Upper lobe of left lung (tissue), 6 donors: Measurements from ENCODE around the gene MAP4K4. TPM values are rescaled to one million over a fixed set of nuclear protein-coding genes. Genes with fewer than 3 reads are reported as not detected.
A peak's percentile ranks its signal among the peaks of the same experiment; 100 is the strongest.
"Not testable (repeated sequence)": the region's sequence is repeated elsewhere in the genome, so short reads cannot be mapped to it uniquely, and the experiment has no call there.

Source experiments
- ATAC-seq, 2 donors: fragments of 200-7000 bp; cut with Tn5 transposase; one replicate each; pipeline ENCODE4 v1.9.1; 2022; ENCODE audit warnings: mild to moderate bottlenecking in 2 of 2, moderate library complexity in 2 of 2; ENCODE audit not compliant: low FRiP score in 2 of 2
- DNase-seq, 2 donors: peaks; one replicate each; pipeline ENCODE4 v3.0.0-alpha.2; 2019 to 2020
- H3K27ac ChIP-seq, 4 donors: fragments of 200-600 bp; sonication (generic); one replicate each; pipeline ENCODE4 v1.5.1; 2016 to 2019
- H3K27me3 ChIP-seq, 4 donors: fragments of 200-600 bp; sonication (generic); one replicate each; pipeline ENCODE4 v1.5.1; 2017 to 2019
- H3K36me3 ChIP-seq, 4 donors: fragments of 200-600 bp; sonication (generic); one replicate each; pipeline ENCODE4 v1.5.1; 2016 to 2019
- H3K4me1 ChIP-seq, 4 donors: fragments of 200-600 bp; sonication (generic); one replicate each; pipeline ENCODE4 v1.5.1; 2018 to 2019
- H3K4me3 ChIP-seq, 4 donors: fragments of 200-600 bp; sonication (generic); one replicate each; pipeline ENCODE4 v1.5.1; 2017 to 2019; ENCODE audit warnings: mild to moderate bottlenecking in 2 of 4, moderate library complexity in 1 of 4
- H3K9me3 ChIP-seq, 4 donors: fragments of 200-600 bp; sonication (generic); one replicate each; pipeline ENCODE4 v1.5.1; 2018 to 2019
- EP300 ChIP-seq, 4 donors: sonication (generic); formaldehyde crosslinking; IDR thresholded peaks; one replicate each; pipeline ENCODE4 v1.5.1; 2017; ENCODE audit warnings: antibody characterized with exemption in 4 of 4, control low read depth in 2 of 4
- POLR2A ChIP-seq, 4 donors: fragments of 450-650 bp; IDR thresholded peaks; one replicate each; pipeline ENCODE4 v1.5.1; 2016 to 2017; ENCODE audit warnings: antibody characterized with exemption in 4 of 4, mild to moderate bottlenecking in 2 of 4
- POLR2AphosphoS5 ChIP-seq, 2 donors: sonication (generic); formaldehyde crosslinking; IDR thresholded peaks; one replicate each; pipeline ENCODE4 v1.5.1; 2017; ENCODE audit warnings: antibody characterized with exemption in 2 of 2
- WGBS, 2 donors: methylation state at CpG; one replicate each; pipeline ENCODE4 v1.1.5; 2017 to 2018; 5-methylcytosine and 5-hydroxymethylcytosine counted together
- total RNA-seq, 6 donors: library from RNA; depleted of rRNA in 4 of 6; stranded (reverse); fragments of >200 nt in 4 of 6; gene quantifications; one replicate each; pipeline versions ENCODE4 v1.1.0 to v1.2.1, GENCODE V29; 2016 to 2021
- TF ChIP-seq, protein P1 (sequence below), 6 experiments: fragments of 450-650 bp in 4 of 6; fragments of 200-600 bp in 2 of 6; sonication (generic) in 2 of 6; IDR thresholded peaks; one replicate each; pipeline ENCODE4 v1.5.1; 2016 to 2019; ENCODE audit warnings: antibody characterized with exemption in 6 of 6
- donor health status: DM: no; HTN: no; CAD: no; lungs with moderate emphysema.
- donor health status: DM: no; HTN: yes; CAD: no; lungs with severe emphysema.

Gene MAP4K4
- total RNA-seq, 6 donors from 2014 or later = 49.8 to 88.0 (median 56.4) TPM

- Histone ChIP-seq H3K4me3 (no peak overlapping the region), H3K4me1 (peaks cover 0 to 4% (median 0%) of the 10 kb centered on the region in 4 donors), H3K9me3 (peaks cover 0 to 11% (median 7%) of the 10 kb centered on the region in 4 donors), H3K27me3 (no peaks in the 10 kb centered on the region), H3K36me3 (no peaks in the 10 kb centered on the region), H3K27ac (no peak overlapping the region)
- no peak for TF ChIP-seq POLR2AphosphoS5 (IDR thresholded peaks at IDR 0.05)
- no peak for TF ChIP-seq POLR2A (IDR thresholded peaks at IDR 0.05)
- TF ChIP-seq, protein P1, sequence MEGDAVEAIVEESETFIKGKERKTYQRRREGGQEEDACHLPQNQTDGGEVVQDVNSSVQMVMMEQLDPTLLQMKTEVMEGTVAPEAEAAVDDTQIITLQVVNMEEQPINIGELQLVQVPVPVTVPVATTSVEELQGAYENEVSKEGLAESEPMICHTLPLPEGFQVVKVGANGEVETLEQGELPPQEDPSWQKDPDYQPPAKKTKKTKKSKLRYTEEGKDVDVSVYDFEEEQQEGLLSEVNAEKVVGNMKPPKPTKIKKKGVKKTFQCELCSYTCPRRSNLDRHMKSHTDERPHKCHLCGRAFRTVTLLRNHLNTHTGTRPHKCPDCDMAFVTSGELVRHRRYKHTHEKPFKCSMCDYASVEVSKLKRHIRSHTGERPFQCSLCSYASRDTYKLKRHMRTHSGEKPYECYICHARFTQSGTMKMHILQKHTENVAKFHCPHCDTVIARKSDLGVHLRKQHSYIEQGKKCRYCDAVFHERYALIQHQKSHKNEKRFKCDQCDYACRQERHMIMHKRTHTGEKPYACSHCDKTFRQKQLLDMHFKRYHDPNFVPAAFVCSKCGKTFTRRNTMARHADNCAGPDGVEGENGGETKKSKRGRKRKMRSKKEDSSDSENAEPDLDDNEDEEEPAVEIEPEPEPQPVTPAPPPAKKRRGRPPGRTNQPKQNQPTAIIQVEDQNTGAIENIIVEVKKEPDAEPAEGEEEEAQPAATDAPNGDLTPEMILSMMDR (IDR thresholded peaks at IDR 0.05) = no peak
- no peak for TF ChIP-seq EP300 (IDR thresholded peaks at IDR 0.05)
- WGBS, 2 donors = 72 to 74% methylated on average over 2 of the region's 2 CpGs
- ATAC-seq = peak in 1 of 2 donors; percentile 69
- no peak for DNase-seq
Observed at GRCh38 chr2:101912545-101912944, 215.0 kb downstream of the MAP4K4 start.

GRCh38 chr2:101921319-101921952, 223.9 kb downstream of the MAP4K4 start:
- H3K9me3 ChIP-seq = peaks cover 9 to 19% (median 10%) of the 10 kb centered on the region in 4 donors
- peak; percentile 67 to 88 for ATAC-seq
- 63 to 64% methylated on average over 5 of the region's 5 CpGs for WGBS, 2 donors
- H3K36me3 ChIP-seq = no peaks in the 10 kb centered on the region
- H3K27ac ChIP-seq = peak overlapping the region; percentile 46 to 82 (median 66)
- peak in 1 of 2 donors; percentile 45 for DNase-seq
- no peaks in the 10 kb centered on the region for H3K4me1 ChIP-seq
- H3K4me3 ChIP-seq = no peak overlapping the region
- peak in 1 of 4 donors; percentile 65 for TF ChIP-seq EP300 (IDR thresholded peaks at IDR 0.05)
- no peak for TF ChIP-seq POLR2A (IDR thresholded peaks at IDR 0.05)
- TF ChIP-seq POLR2AphosphoS5 (IDR thresholded peaks at IDR 0.05) = peak in 1 of 2 donors; percentile 64
- H3K27me3 ChIP-seq = no peaks in the 10 kb centered on the region

DNA sequence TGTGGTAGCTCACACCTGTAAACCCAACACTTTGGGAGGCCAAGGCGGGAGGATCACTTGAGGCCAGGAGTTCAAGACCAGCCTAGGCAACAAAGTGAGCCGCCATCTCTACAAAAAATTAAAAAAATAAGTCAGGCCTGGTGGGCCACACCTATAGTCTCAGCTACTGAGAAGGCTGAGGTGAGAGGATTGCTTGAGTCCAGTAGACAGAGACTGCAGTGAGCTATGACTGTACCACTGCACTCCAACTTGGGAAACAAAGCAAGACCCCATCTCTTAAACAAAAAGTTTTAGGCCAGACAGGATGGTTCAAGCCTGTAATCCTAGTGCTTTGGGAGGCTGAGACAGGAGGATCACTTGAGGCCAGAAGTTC, 224.4 kb downstream of the MAP4K4 start:
- DNase-seq = no peak
- Histone ChIP-seq H3K4me1 (no peaks in the 10 kb centered on the region), H3K27me3 (no peaks in the 10 kb centered on the region), H3K36me3 (no peaks in the 10 kb centered on the region), H3K4me3 (no peak overlapping the region), H3K27ac (peak overlapping the region; percentile 46 to 82 (median 66)), H3K9me3 (peaks cover 9 to 22% (median 10%) of the 10 kb centered on the region in 4 donors)
- TF ChIP-seq EP300 (IDR thresholded peaks at IDR 0.05) (no peak), POLR2AphosphoS5 (IDR thresholded peaks at IDR 0.05) (no peak), POLR2A (IDR thresholded peaks at IDR 0.05) (no peak)
- TF ChIP-seq, protein P1 (IDR thresholded peaks at IDR 0.05) = no peak
- WGBS, 2 donors = 93 to 94% methylated on average over 2 of the region's 2 CpGs
- ATAC-seq = no peak

DNA sequence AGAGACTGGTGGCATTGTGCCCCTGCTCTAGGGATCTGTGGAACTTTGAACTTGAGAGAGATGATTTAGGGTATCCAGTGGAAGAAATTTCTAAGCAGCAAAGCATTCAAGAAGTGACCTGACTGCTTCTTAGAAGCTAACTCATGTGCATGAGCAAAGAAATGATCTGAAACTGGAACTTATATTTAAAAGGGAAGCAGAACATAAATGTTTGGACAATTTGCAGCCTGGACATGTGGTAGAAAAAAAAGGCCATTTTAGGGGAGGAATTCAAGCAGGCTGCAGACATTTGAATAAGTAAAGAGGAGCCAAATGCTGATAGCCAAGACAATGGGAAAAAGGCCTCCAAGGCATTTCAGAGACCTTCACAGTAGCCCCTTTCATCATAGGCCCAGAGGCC, 226.8 kb downstream of the MAP4K4 start:
- not testable (repeated sequence) for H3K27me3 ChIP-seq, H3K27ac ChIP-seq, H3K4me1 ChIP-seq, DNase-seq, ATAC-seq, H3K4me3 ChIP-seq, H3K36me3 ChIP-seq
- peaks cover 9 to 30% (median 19%) of the 10 kb centered on the region in 4 donors for H3K9me3 ChIP-seq

- no peak overlapping the region for H3K27ac ChIP-seq
- H3K4me1 ChIP-seq = no peaks in the 10 kb centered on the region
- DNase-seq (no peak), ATAC-seq (no peak)
- H3K27me3 ChIP-seq = no peaks in the 10 kb centered on the region
- no peak for TF ChIP-seq EP300 (IDR thresholded peaks at IDR 0.05)
- TF ChIP-seq, protein P1 (IDR thresholded peaks at IDR 0.05) = no peak
- no peak for TF ChIP-seq POLR2AphosphoS5 (IDR thresholded peaks at IDR 0.05)
- TF ChIP-seq POLR2A (IDR thresholded peaks at IDR 0.05) = no peak
- H3K4me3 ChIP-seq = no peak overlapping the region
- 91 to 97% methylated on average over 3 of the region's 3 CpGs for WGBS, 2 donors
- H3K9me3 ChIP-seq = peaks cover under 1 to 19% (median 10%) of the 10 kb centered on the region in 4 donors
- H3K36me3 ChIP-seq = no peaks in the 10 kb centered on the region
Observed at GRCh38 chr2:101930019-101930418, 232.5 kb downstream of the MAP4K4 start.

DNA sequence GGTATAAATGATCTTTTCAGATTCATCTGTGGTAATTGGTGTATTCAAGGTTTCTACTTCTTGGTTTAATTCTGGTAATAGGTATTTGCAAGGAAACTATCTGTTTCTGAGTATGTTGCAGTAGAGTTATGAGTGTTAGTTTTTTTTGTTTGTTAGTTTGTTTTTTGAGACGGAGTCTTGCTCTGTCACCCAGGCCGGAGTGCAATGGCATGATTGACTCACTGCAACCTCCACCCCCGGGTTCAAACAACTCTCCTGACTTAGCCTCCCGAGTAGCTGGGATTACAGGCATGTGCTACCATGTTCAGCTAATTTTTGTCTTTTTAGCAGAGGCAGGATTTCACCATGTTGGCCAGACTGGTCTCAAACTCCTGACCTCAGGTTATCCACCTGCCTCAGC, 233.3 kb downstream of the MAP4K4 start:
- ATAC-seq = no peak

More for the DNA sequence above, 233.3 kb downstream of the MAP4K4 start:
- no peak overlapping the region for H3K4me3 ChIP-seq
- no peak overlapping the region for H3K27ac ChIP-seq
- H3K36me3 ChIP-seq = no peaks in the 10 kb centered on the region
- TF ChIP-seq POLR2A (IDR thresholded peaks at IDR 0.05) (no peak), EP300 (IDR thresholded peaks at IDR 0.05) (no peak), POLR2AphosphoS5 (IDR thresholded peaks at IDR 0.05) (no peak)
- TF ChIP-seq, protein P1 (IDR thresholded peaks at IDR 0.05) = no peak
- WGBS, 2 donors = 71 to 74% methylated on average over 4 of the region's 4 CpGs
- no peaks in the 10 kb centered on the region for H3K27me3 ChIP-seq
- DNase-seq = no peak
- H3K9me3 ChIP-seq = peaks cover 0 to 12% (median 9%) of the 10 kb centered on the region in 4 donors
- H3K4me1 ChIP-seq = no peaks in the 10 kb centered on the region
